Sigmoid colon (tissue), 4 donors: ENCODE results near the gene ERMN.

Source experiments
- POLR2A ChIP-seq, 2 donors: fragments of 450-650 bp; IDR thresholded peaks; one replicate each; pipeline ENCODE4 v1.6.1; 2016; ENCODE audit warnings: antibody characterized with exemption in 2 of 2, mild to moderate bottlenecking in 2 of 2, moderate library complexity in 2 of 2
- POLR2AphosphoS5 ChIP-seq, 4 donors: sonication (generic); formaldehyde crosslinking; IDR thresholded peaks; one replicate each; pipeline ENCODE4 v1.6.1; 2017; ENCODE audit warnings: antibody characterized with exemption in 4 of 4
- TF ChIP-seq, protein P1 (sequence below), 4 experiments: fragments of 450-650 bp in 3 of 4; fragments of 200-600 bp in 1 of 4; IDR thresholded peaks; one replicate each; pipeline ENCODE4 v1.5.1; 2016 to 2019; ENCODE audit warnings: antibody characterized with exemption in 4 of 4, mild to moderate bottlenecking in 3 of 4, moderate library complexity in 2 of 4

- TF ChIP-seq, protein P1, sequence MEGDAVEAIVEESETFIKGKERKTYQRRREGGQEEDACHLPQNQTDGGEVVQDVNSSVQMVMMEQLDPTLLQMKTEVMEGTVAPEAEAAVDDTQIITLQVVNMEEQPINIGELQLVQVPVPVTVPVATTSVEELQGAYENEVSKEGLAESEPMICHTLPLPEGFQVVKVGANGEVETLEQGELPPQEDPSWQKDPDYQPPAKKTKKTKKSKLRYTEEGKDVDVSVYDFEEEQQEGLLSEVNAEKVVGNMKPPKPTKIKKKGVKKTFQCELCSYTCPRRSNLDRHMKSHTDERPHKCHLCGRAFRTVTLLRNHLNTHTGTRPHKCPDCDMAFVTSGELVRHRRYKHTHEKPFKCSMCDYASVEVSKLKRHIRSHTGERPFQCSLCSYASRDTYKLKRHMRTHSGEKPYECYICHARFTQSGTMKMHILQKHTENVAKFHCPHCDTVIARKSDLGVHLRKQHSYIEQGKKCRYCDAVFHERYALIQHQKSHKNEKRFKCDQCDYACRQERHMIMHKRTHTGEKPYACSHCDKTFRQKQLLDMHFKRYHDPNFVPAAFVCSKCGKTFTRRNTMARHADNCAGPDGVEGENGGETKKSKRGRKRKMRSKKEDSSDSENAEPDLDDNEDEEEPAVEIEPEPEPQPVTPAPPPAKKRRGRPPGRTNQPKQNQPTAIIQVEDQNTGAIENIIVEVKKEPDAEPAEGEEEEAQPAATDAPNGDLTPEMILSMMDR (IDR thresholded peaks at IDR 0.05): no peak
- no peak for TF ChIP-seq POLR2AphosphoS5 (IDR thresholded peaks at IDR 0.05)
- TF ChIP-seq POLR2A (IDR thresholded peaks at IDR 0.05): no peak
These were observed 9.2 kb upstream of the ERMN start for GRCh38 chr2:157334797-157335196.
